ENCODE results near the gene INO80.

Gene INO80

GRCh38 chr15:41043276-41043951 is 72.7 kb downstream of the INO80 start:
- no peak for DNase-seq (ENCODE audit: low read depth)

- DNase-seq (ENCODE audit: low read depth), result no peak
Observed at GRCh38 chr15:41042851-41043250, 73.2 kb downstream of the INO80 start.

- no peak for DNase-seq (ENCODE audit: low read depth)
Observed at GRCh38 chr15:41039121-41039520, 77.0 kb downstream of the INO80 start.

GRCh38 chr15:41032079-41032328 is 84.1 kb downstream of the INO80 start:
- DNase-seq (ENCODE audit: low read depth), result no peak

- no peak for DNase-seq (ENCODE audit: low read depth)
Observed at GRCh38 chr15:41031232-41032078, 84.6 kb downstream of the INO80 start.

- no peak for DNase-seq (ENCODE audit: low read depth)
Observed at GRCh38 chr15:41028853-41029252, 87.2 kb downstream of the INO80 start.

- DNase-seq (ENCODE audit: low read depth), result no peak
Observed at GRCh38 chr15:41025393-41025792, 90.7 kb downstream of the INO80 start.

- no peak for DNase-seq (ENCODE audit: low read depth)
Observed at GRCh38 chr15:41024885-41025284, 91.2 kb downstream of the INO80 start.

- no peak for DNase-seq (ENCODE audit: low read depth)
Observed at GRCh38 chr15:41024131-41024530, 91.9 kb downstream of the INO80 start.

GRCh38 chr15:41022487-41023090 is 93.5 kb downstream of the INO80 start:
- DNase-seq (ENCODE audit: low read depth), result no peak

- no peak for DNase-seq (ENCODE audit: low read depth)
Observed at GRCh38 chr15:41020829-41021228, 95.3 kb downstream of the INO80 start.

GRCh38 chr15:41020311-41020710 is 95.8 kb downstream of the INO80 start:
- DNase-seq (ENCODE audit: low read depth), result no peak

GRCh38 chr15:41019174-41019573 is 96.9 kb downstream of the INO80 start:
- no peak for DNase-seq (ENCODE audit: low read depth)

GRCh38 chr15:41018534-41018933 is 97.5 kb downstream of the INO80 start:
- no peak for DNase-seq (ENCODE audit: low read depth)

- no peak for DNase-seq (ENCODE audit: low read depth)
Observed at GRCh38 chr15:41017066-41017735, 98.9 kb downstream of the INO80 start.

GRCh38 chr15:41013691-41014414 is 102.2 kb downstream of the INO80 start:
- no peak for DNase-seq (ENCODE audit: low read depth)

- no peak for DNase-seq (ENCODE audit: low read depth)
Observed at GRCh38 chr15:41011055-41011815, 104.8 kb downstream of the INO80 start.

- no peak for DNase-seq (ENCODE audit: low read depth)
Observed at GRCh38 chr15:41010345-41010744, 105.7 kb downstream of the INO80 start.

- DNase-seq (ENCODE audit: low read depth), result no peak
Observed at GRCh38 chr15:41006479-41006878, 109.6 kb downstream of the INO80 start.

- no peak for DNase-seq (ENCODE audit: low read depth)
Observed at GRCh38 chr15:41004490-41004889, 111.6 kb downstream of the INO80 start.

GRCh38 chr15:41001524-41002214 is 114.4 kb downstream of the INO80 start:
- no peak for DNase-seq (ENCODE audit: low read depth)
